Activated gamma-delta T cell treated with anti-CD3 and anti-CD28 coated beads, Interleukin-2, amount 50 U/mL, for 16 hours (primary cell): ENCODE results near the gene SULT1C4.

Source experiments
- DNase-seq: peaks from one replicate; pipeline ENCODE4 v3.0.0-alpha.2; 2020; ENCODE audit warnings: low read depth

Gene SULT1C4

DNA sequence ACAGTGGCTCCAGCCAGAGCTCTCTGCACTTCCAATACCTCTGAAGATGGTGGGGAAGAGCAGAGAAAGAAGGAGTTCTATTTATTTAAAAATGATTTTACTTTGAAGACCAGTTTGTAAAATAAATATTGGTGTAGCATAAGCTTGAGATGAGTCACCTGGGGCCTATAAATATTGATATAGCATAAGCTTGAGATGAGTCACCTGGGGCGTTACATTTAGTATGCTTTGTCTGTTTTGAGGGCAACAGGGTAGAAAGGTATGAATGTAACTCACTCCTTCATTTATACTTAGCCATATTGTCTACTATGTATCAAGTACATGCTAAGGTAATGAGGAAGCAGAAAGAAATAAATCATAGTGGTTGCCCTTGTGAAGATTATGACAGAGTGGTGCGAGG, 7.7 kb upstream of the SULT1C4 start:
- no peak for DNase-seq

DNA sequence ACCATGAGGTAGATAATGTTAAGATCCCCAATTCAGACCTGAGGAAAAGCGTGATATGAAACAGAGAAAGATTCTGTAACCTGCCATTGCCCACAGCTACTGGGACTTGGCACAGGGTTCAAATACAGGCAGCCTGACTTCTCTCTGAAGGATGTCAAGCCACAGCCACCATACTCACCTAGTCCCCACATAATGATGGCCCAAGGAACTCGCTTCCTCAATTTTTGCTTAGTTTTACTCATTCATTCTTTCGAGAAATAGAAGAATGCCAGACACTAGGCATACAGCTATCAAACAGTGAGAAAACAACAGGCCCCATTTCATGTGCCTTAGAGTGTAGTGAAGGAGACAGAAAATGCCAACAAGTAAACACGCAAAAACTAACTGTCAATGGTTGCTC, 980 bp upstream of the SULT1C4 start:
- no peak for DNase-seq

DNA sequence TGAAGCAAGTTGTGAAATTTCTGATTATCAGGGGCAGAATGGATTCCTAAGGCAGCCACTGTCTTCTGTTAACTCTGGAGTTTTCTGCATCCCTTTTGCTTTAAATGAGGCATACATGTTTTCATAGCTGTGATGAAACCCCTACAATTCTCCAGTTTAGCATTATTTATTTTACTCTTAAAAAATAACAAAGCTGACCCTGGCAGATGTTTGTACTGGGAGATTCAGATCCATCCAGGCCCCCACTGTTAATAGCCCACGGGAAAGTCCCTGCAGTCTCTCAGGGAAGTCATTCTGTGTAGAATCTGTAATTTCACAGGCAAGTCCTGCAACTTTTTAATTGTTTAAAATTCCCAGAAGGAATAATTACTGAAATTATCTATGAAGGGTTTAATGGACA, 353 bp upstream of the SULT1C4 start:
- no peak for DNase-seq

DNA sequence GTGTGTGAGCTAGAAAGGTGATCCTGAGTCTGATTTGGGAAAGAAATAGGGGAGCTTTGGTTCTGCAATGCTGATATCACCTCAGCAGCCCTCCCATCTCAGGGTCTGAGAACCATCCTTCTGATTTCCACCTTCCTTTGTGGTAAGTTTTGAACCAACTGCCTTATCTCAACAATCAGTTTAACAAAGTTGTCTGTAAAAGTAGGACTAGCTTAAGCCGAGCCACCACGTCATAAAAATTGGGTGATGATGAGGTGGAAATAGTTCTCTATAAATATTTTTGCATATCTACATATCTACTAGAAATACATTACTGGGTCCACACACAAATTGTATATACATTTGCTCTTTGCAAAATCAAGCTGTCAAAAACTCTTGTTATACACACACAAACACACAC, 1.1 kb downstream of the SULT1C4 start:
- no peak for DNase-seq

DNA sequence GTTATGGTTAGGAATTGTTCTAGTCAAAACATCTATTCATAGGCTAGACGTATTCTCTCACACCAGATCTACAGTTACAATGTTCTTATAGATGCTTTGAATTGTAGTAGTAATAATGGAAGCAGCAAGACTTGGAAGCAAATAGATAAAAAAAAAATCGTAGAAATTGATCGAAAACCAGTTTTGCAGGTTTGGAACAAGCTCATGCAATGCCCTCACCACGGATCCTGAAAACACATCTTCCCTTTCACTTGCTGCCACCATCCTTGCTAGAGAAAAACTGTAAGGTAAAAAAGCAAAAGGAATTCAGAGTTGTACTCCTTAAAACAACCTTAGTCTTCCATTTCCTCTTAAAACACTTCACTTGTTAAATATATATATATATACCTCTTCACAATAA, 4.4 kb downstream of the SULT1C4 start:
- no peak for DNase-seq

DNA sequence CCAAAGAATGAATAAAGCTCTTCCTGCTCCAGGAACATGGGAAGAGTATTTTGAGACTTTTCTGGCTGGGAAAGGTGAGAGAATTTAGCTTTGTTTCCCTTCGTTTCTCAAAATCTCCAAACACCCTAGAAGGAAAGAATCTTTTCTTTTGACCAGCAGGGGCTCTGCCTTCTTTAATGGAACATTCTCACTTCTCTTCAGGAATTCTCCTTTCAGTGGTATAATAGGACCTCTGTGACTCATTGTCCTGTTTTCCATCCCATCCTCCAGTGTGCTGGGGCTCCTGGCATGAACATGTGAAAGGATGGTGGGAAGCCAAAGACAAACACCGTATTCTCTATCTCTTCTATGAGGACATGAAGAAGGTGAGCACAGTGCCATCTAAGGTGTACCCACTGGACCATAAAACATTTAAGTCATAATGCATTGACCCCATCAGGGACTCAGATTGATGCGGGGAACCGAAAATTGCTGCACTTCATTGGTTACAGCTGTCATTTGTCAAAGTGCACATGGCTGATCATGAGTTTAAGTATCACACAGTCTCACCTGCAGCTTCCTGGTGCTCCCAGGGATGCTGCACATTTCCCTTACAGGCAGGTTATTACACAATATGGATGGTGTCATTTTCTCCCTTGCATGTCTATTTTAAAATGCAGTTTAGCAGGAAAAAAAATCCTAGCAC, 5.5 kb downstream of the SULT1C4 start:
- no peak for DNase-seq

DNA sequence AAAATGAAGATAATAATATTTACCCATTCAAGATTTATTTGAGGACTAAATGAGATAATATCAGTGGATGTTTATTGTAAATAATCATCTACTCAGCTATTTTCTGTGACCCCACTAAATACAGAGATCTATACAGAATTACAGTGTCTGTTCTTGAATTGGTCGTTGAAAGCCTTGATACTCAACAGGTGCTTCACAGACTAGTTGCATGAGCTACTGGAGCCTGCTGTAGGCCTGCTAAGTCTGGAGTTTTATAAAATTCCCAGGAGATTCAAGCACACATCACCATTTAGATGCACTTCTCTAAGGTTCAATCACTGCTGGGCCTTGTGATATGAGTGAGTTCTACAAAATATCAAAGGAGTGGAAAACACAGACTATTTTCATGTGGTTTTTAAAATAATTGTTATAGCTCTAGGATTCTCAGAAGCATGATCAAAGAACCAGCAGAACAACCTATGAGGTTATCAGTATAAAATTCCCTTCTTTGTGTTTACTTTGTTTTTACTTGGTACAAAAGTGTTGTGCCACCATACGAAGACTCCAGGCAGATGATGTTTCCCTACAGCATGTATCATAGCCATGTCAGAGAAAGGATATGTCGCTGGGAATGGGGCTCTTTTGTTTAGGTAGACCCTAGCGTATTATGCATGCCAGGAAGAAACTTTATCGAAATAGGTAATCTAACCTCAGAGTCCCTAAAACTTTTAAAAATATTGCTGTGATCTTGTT, 7.1 kb downstream of the SULT1C4 start:
- no peak for DNase-seq

DNA sequence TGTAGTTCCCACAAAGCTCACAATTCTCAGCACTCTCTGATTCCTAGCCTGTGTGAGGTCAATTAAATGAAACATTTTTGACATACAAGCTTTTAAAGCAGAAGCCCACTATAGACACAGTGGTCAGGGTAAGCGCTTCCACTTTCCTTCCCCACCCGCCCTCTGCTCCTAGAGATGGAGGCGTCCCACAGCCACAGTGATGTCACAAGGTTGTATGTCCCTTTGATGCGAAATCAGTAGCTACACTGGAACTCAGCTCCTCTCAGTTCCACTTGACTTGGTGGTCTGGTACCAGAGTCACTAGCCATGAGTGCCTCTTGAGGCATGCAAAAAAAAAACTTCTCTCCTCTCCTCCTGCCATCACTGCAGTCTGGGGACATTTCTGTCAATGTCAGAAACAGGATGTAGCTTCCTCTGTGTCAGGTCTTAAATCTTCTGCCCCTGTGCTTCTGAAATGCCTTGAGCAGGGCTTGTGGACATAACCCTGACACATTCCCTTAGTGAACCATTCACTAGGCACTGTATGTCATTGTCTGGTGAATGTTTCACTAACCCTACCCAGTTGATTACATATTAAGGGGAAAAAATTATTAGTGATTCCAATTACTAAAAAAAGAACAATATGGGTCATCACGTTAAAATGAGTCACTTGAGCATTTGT, 7.8 kb downstream of the SULT1C4 start:
- no peak for DNase-seq

DNA sequence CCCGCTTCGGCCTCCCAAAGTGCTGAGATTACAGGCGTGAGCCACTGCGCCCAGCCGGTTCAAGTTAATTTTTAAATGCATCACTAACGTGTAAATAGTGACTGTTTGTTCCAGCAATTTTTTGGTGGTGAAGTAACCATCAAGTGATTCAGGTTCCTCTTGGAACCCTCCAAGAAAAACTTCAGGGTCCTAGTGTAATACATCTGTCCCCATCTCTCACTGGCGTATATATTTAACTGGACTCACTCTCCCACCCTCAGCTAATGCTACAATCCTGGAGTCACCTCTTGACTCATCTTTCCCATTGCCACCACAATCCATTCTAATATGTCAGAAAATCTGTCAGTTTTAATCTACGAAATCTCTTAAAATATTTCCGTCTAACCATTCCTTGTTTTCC, 10.3 kb downstream of the SULT1C4 start:
- no peak for DNase-seq

DNA sequence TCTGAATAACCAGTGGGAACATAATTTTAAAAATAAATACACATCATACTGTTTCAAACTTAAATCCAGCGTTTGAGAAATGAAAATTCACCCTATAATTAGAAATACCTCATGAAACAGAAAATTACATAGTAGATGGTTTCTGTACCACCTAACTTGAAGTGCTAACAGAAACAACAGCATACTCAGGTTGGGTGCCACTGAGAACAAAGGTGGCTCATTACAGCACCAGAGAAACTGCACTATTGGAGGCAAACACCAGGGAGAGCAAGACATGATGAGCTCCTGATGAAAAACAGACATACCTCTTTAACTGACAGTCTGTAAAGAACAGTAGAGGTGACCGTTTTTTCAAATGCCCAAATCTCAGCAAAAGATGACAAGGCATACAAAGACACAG, 12.6 kb downstream of the SULT1C4 start:
- DNase-seq = no peak

DNA sequence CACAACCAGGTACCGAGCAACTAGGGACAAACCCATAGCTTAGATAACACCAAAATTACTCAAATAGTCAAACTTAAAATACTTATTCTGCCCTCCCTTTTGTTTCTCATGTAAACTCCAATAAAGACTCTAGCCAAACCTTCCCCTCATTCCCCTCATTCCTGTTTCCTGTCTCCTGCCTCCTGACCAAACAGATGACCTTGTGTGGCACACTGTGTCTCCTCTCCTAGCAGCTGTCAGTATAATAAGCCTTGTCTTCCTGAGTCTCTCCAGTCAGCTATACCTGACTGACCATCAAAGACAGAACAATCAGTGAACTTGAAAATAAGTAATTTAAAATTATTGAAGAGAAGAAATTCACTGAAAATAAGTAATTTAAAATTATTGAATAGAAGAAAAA, 14.3 kb downstream of the SULT1C4 start:
- DNase-seq = no peak

DNA sequence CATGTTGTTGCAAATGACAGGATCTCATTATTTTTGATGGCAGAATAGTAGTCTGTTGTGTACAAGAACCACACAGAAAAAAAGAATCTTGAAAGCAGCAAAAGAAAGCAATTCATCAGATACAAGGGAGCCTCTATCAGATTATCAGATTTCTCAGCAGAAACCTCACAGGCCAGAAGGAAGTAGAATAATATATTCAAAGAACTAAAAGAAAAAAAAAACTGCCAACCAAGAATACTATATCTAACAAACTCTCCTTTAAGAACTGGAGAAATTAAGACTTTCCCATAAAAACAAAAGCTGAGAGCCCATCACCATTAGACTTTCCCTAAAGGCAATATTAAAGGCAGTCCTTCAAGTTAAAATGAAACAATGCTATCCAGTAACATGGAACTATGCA, 15.4 kb downstream of the SULT1C4 start:
- no peak for DNase-seq

DNA sequence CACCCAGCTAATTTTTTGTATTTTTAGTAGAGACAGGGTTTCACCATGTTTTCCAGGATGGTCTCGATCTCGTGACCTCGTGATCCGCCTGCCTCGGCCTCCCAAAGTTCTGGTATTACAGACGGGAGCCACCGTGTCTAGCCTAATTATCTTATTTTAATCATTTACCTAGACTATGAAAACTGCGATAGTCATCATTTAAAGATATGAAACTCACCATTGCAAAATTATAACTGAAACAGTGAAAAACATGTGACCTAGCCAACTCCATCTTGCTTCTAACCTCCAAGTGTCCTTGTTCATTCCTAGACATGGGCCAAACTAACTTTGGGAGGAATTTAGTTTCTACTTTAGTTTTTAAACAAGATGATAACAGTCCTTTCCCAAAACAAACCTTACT, 17.4 kb downstream of the SULT1C4 start:
- DNase-seq = no peak

DNA sequence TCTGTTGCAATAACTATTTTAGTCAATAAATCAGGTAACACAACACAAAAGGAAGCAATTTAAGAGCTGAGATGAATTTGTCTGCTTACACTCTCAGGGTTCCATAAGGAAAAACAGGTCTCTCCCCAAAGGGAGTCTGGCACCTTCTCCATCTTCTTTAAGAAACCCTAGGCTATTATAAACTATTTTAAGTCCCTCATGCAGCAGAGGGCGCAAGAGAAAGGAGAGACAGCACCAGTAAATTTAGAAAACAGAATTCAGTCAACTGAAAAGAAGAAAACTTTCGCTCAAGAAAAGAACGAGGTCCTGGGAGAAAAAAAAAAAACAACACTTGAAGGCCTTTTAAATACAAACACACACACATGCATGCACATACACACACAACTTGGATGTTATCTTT, 19.1 kb downstream of the SULT1C4 start:
- DNase-seq = no peak

DNA sequence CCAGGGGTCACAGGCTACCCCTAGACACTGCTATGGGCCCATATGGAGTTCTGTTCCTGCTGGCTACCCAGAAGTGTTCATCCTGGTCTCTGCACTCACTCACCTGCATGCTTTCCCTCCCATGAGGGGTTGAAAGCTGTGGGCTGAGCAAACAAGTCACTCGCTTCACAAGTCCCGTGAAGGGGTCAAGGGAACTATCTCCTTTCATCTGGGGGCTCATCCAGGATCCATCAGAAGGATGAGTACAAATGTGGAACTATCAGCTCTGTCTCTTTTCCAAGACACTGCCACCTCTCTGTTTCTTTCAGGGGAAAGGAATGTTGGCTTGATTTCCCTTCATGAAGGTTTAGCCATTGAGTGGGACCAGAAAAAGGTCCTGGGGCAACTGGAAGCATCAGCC, 21.7 kb downstream of the SULT1C4 start:
- no peak for DNase-seq

DNA sequence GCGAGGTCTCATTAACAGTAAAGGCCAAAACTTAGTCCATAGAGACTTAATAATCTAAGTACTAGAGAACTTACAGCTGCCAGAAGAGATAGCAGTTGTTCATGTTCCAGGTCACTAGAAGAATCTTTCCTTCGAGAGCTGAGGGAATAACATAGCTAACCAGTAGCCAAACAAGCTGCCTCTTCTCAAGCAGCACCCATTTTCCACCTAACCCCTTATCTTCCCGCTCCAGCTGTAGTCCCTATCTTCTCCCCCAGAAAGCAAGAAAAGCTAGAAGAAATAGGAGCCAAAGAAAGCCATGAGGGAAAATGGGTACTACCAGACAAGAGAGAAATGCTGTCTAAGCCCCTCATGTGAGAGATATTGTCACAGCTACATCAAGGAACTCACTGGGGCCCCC, 24.0 kb downstream of the SULT1C4 start:
- DNase-seq = no peak

DNA sequence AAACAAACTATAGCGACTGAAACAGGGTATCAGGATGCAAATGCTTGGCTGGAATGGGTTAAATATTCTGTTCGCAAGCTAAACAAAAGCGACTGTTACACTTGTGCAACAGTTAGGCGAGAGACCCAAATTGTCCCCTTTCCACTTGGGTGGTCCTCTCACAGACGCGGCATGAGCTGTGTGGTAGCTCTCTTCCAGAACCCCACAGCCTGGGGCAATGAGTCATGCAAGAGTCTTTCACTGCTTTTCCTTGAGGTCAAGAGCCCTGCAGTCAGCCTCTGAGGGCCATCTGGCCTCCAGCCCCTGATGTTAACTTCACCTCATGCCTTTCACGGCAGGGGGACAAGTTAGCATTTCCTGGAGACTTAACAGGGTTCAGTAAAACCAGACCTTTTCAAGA, 25.7 kb downstream of the SULT1C4 start:
- DNase-seq = no peak

DNA sequence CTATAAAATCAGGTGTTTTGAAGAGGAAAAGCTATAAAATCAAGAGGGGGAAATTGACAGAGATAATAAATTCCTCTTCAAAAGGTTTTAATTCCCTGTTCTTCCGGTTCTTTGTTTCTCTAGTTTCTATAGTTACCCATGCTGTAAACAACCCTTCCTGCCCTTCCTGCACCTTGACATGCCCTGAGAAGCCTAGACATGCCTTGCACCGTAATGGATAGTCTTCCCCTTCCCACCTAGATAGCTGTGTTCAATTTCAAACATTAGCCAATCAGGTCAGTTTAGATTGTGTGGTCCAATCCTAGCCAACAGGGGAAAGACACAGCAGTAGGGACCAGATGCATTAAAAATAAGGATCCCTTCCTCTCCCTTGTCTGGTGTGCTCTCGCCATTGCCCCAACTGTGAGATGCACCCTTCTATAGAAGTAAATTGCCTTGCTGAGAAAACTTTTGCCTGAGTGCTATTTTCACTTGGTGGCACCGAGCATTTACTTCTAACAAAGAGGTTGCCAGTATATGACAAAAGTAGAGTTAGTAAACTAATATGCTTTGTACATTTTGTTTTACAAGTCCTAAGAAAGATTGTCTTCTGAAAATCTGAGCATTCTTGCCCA, 27.1 kb downstream of the SULT1C4 start:
- no peak for DNase-seq

DNA sequence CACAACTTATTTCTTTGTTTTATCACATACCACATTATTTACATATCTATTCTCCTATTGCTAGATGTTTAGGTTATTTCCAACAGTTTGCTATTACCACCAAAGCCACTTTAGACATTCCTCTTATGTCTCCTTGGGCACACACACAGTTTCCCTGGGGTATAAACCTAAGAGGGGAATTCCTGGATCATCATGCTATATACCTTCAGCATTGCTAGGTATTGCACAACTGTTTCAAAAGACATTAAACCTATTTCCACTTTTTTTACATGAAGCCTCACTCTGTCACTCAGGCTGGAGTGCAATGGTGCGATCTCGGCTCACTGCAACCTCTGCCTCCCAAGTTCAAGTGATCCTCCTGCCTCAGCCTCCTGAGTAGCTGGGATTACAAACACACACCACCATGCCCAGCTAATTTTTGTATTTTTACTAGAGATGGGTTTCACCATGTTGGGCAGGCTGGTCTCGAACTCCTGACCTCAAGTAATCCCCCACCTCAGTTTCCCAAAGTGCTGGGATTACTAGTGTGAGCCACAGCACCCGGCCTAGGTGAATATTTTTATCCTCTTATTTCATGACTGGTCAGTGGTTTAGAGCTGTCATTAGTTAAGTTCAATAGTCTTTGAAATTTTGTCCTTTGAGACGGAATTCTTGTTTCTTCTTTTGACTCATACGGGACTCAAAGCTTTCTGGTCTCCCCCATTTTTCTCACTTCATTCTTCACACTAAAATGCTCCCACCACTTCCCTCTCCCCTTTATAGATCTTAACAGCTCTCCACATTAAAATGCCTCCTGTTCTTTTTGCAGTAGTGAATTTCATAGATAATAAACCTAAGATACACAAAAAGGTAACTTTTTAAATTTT, 30.3 kb downstream of the SULT1C4 start:
- DNase-seq = no peak

DNA sequence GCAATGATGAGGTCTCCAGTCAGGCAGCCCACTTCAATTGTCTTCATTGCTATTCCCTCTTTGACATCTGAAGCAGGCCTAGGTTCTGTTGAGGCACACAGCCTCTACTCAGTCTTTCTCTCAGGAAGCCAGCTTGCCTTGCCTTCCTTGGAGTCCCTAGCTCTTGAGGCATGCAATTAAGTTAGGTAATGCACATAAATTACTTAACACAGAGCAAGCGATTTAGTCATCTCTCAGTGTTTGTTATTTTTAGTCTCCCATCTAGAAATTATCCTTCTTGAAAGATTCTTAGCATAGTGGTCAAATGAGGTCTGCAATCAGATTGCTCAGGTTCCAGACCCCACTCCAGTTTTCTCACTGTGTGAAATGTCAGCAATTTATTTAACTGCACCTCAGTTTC, 32.0 kb downstream of the SULT1C4 start:
- no peak for DNase-seq

DNA sequence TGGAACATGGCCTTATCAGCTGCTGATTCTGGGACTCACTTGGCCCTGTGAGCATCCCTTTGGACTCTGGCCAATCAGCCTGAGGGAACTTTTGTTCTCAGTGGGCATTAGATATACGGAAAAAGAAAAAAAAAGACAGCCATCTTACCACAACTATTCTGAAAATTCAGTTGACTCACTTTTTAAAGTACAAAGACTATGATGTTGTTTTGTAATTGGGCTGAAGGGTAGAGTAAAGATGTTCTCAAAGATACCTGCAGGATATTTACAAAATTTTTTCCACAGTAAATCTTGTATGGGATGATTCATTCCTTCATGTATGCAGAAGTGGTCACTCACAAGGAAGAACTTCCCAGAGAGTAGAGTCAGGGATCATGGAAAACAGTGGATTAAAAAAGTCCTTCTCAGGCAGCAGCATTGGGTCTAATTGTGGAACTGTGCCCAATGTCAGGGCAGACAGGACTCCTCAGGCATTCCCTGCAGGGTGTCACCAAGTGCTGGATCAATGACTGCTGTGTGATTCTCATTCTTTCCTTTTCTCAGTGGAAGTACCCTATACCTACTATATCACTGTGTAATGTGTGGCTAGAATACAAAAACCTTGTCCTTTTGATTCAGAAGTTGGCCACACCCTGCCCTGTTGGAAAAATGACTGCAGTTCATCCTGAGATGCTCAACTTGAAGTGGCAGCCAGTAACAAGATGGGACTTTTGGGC, 35.4 kb downstream of the SULT1C4 start:
- DNase-seq = no peak

DNA sequence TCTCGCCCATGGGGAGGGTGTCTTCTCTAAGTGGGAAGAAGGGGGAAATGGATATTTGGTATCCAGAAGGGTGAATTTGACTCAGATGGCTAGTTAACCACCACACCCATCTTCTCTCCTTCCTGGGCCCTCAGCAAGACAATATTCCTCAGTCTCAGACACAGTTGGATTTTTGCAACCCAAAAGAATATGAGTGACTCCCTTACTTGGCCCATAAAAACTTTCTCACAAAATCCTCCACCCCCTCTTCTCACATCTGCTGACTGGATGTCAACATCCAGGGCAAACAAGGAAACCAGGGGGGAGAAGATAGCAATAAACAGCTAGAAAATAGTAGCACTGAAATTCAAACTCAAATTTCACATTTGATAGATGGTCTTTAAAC, 35.9 kb downstream of the SULT1C4 start:
- DNase-seq = no peak
